22Rv1 (cell line): ENCODE data around the gene SNX3.

Source experiments
- ZFX ChIP-seq: fragments of 450-650 bp; IDR thresholded peaks from 2 replicates; pipeline ENCODE4 v1.6.1; 2017; ENCODE audit warnings: antibody characterized with exemption, borderline replicate concordance
- TF ChIP-seq, protein P1 (sequence below): fragments of 450-650 bp; IDR thresholded peaks from 2 replicates; pipeline ENCODE4 v1.5.1; 2017; ENCODE audit warnings: mild to moderate bottlenecking

DNA sequence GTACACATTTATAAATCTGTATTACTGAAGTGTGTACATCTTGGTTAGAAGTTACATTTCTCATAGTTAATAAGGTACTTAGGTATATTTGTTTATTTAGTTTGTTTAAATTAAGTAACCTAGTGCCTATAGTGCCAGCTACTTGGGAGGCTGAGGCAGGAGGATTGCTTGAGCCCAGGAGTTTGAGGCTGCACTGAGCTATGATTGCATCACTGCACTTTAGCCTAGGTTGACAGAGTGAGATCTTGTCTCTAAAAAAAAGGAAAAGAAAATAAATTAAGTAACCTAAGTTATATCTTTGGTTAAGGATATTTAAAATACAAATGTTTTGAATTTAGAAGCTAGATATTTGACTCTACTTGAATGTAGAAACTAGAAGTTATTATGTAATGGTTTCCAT is 24.5 kb upstream of the SNX3 start:
- TF ChIP-seq, protein P1, sequence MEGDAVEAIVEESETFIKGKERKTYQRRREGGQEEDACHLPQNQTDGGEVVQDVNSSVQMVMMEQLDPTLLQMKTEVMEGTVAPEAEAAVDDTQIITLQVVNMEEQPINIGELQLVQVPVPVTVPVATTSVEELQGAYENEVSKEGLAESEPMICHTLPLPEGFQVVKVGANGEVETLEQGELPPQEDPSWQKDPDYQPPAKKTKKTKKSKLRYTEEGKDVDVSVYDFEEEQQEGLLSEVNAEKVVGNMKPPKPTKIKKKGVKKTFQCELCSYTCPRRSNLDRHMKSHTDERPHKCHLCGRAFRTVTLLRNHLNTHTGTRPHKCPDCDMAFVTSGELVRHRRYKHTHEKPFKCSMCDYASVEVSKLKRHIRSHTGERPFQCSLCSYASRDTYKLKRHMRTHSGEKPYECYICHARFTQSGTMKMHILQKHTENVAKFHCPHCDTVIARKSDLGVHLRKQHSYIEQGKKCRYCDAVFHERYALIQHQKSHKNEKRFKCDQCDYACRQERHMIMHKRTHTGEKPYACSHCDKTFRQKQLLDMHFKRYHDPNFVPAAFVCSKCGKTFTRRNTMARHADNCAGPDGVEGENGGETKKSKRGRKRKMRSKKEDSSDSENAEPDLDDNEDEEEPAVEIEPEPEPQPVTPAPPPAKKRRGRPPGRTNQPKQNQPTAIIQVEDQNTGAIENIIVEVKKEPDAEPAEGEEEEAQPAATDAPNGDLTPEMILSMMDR: no peak
- no peak for TF ChIP-seq ZFX
